Activated CD8-positive, alpha-beta T cell treated with anti-CD3 and anti-CD28 coated beads for 36 hours (primary cell): Measurements from ENCODE around the gene ITM2B. TPM values are rescaled to one million over a fixed set of nuclear protein-coding genes. Genes with fewer than 3 reads are reported as not detected.

Source experiments
- ATAC-seq: fragments of 200-7000 bp; cut with Tn5 transposase; one replicate; pipeline ENCODE4 v1.10.0; 2021; ENCODE audit warnings: mild to moderate bottlenecking, moderate library complexity
- CTCF ChIA-PET: fragments of 350-600 bp; sonication (Branson Sonifier 250); formaldehyde crosslinking; loops from one replicate; lab custom pipeline; 2021; ENCODE audit warnings: antibody characterized with exemption; lab: Charles Lee
- POLR2A ChIA-PET: fragments of 350-600 bp; sonication (Branson Sonifier 250); formaldehyde crosslinking; loops from one replicate; lab custom pipeline; 2021; ENCODE audit warnings: antibody characterized with exemption; lab: Charles Lee
- DNase-seq: peaks from one replicate; pipeline ENCODE4 v3.0.0-alpha.2; 2020
- H3K27ac Mint-ChIP-seq: one replicate; pipeline ENCODE4 v1.8.0; 2021; ENCODE audit warnings: mild to moderate bottlenecking, mixed read lengths
- H3K27me3 Mint-ChIP-seq: one replicate; pipeline ENCODE4 v1.8.0; 2021; ENCODE audit warnings: mixed read lengths
- H3K36me3 Mint-ChIP-seq: one replicate; pipeline ENCODE4 v1.8.0; 2021; ENCODE audit warnings: low read depth, mixed read lengths
- H3K4me1 Mint-ChIP-seq: one replicate; pipeline ENCODE4 v1.8.0; 2021; ENCODE audit warnings: low read depth, mixed read lengths
- H3K4me3 Mint-ChIP-seq: one replicate; pipeline ENCODE4 v1.8.0; 2021; ENCODE audit warnings: mild to moderate bottlenecking, moderate library complexity, mixed read lengths
- H3K9me3 Mint-ChIP-seq: one replicate; pipeline ENCODE4 v1.8.0; 2021; ENCODE audit warnings: mixed read lengths
- intact Hi-C: fragments of 100-400 bp; cut with micrococcal nuclease; formaldehyde crosslinking; loops from one replicate; pipeline ENCODE4 v1.10.0; 2022
- total RNA-seq, 2 experiments: library from RNA; stranded (reverse); gene quantifications; one replicate each; pipeline ENCODE4 v1.2.3, GENCODE V29; 2021
- TF ChIP-seq, protein P1 (sequence below): fragments of 200-600 bp; IDR thresholded peaks from one replicate; pipeline ENCODE4 v1.8.0; 2022; ENCODE audit warnings: antibody characterized with exemption, mild to moderate bottlenecking

Gene ITM2B
- total RNA-seq, 2 experiments from 2014 or later, result 85.5 to 91.2 TPM

DNA sequence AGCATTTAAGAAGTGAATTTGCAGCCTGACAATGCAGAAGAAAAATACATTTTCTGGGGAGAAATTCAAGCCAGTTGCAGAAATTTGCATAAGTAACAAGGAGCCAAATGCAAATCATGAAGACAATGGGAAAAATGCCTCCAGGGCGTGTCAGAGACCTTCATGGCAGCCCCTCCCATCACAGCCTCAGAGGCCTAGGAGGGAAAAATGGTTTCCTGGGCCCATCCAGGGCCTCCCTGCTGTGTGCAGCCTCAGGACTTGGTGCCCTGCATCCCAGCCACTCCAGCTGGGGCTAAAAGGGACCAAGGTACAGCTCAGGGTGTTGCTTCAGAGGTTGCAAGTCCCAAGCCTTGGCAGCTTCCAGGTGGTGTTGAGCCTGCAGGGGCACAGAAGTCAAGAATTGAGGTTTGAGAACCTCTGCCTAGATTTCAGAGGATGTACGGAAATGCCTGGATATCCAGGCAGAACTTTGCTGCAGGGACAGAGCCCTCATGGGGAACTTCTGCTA, 16.7 kb upstream of the ITM2B start:
- Mint-ChIP-seq H3K4me3 (no peak overlapping the region), H3K27me3 (no peaks in the 10 kb centered on the region), H3K27ac (no peak overlapping the region), H3K4me1 (peaks cover 30% of the 10 kb centered on the region), H3K9me3 (peaks cover 9% of the 10 kb centered on the region), H3K36me3 (peaks cover 5% of the 10 kb centered on the region)
- DNase-seq (no peak), ATAC-seq (no peak)
- TF ChIP-seq, protein P1, sequence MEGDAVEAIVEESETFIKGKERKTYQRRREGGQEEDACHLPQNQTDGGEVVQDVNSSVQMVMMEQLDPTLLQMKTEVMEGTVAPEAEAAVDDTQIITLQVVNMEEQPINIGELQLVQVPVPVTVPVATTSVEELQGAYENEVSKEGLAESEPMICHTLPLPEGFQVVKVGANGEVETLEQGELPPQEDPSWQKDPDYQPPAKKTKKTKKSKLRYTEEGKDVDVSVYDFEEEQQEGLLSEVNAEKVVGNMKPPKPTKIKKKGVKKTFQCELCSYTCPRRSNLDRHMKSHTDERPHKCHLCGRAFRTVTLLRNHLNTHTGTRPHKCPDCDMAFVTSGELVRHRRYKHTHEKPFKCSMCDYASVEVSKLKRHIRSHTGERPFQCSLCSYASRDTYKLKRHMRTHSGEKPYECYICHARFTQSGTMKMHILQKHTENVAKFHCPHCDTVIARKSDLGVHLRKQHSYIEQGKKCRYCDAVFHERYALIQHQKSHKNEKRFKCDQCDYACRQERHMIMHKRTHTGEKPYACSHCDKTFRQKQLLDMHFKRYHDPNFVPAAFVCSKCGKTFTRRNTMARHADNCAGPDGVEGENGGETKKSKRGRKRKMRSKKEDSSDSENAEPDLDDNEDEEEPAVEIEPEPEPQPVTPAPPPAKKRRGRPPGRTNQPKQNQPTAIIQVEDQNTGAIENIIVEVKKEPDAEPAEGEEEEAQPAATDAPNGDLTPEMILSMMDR, result no peak
- POLR2A ChIA-PET, result no interaction called here
- intact Hi-C loops, result no loop called here
- CTCF ChIA-PET, result no interaction called here

DNA sequence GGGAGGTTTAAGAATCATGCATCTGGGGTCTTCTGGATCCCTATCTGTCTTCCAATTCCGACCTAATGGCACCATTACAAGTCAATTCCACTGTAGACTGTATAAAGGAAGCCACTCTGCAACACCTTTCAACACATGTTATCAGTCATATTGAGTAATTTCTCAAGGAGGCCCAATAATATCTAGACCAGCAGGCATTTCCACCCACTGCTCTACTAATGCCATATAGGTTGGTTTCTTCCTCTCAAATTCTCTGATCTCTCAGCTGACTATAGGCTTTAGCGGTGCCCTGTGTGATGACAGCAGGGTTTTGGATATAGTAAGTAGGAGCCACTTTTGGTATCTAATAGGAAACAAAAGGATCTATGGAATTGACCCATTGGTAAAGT, 12.4 kb upstream of the ITM2B start:
- peak overlapping the region; percentile 94 for H3K27ac Mint-ChIP-seq
- peaks cover 9% of the 10 kb centered on the region for H3K9me3 Mint-ChIP-seq
- peak overlapping the region; percentile 73 for H3K4me3 Mint-ChIP-seq
- peaks cover 5% of the 10 kb centered on the region for H3K36me3 Mint-ChIP-seq
- H3K4me1 Mint-ChIP-seq, result peaks cover 47% of the 10 kb centered on the region
- peak; percentile 54 for DNase-seq
- TF ChIP-seq, protein P1, result no peak
- CTCF ChIA-PET, result interaction anchor here (0.9 to 4.7 kb wide), 10 partner anchors 8 to 93 kb away, joined by 3 to 24 read pairs (median 5); partner anchors contain the start of gene ITM2B
- ATAC-seq, result peak; percentile 74
- intact Hi-C loops, result loop anchor here (5.0 kb wide), 2 partner anchors 33 to 63 kb away; no protein-coding TSS in a partner anchor
- no peaks in the 10 kb centered on the region for H3K27me3 Mint-ChIP-seq
- POLR2A ChIA-PET, result interaction anchor here (0.7 to 5.2 kb wide), 8 partner anchors 8 to 126 kb away, joined by 3 to 24 read pairs (median 4); partner anchors contain the start of genes ITM2B and MED4

DNA sequence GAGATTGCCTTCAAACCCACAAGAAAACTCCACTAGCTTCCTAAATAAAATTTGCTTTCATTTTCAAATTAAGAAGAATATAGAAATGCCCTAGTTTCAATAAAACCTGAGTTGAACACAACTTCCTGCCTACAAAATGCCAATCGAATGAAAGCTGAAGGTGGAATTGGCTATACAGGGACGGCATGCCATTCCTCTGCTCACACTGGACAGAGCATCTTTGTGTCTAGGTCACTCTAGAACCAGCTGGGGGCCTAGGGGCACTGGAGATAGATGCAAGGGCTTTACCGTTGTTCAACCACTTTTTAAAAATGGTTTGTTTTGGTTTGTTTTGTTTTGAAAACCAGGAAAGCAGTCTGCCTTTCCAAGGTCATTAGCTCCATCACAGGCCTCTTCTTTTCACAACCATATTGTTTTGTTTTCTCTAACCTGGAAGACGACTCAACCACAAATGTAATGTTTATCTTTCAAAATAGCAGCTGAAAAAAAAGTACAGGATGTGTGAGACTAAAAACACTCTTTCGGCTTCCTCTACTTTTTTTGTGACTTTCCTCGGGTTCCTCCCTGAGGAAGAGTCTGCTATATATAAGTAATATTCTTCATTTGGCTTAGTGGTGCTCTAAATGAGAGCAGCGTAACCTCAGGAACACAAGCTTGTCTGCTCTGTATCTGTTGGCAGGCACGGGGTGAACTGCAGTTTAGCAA, 11.9 kb upstream of the ITM2B start:
- H3K9me3 Mint-ChIP-seq, result peaks cover 9% of the 10 kb centered on the region
- TF ChIP-seq, protein P1, result no peak
- peaks cover 47% of the 10 kb centered on the region for H3K4me1 Mint-ChIP-seq
- DNase-seq (no peak), ATAC-seq (peak; percentile 19)
- peaks cover 3% of the 10 kb centered on the region for H3K36me3 Mint-ChIP-seq
- peak overlapping the region; percentile 73 for H3K4me3 Mint-ChIP-seq
- intact Hi-C loops, result loop anchor here (5.0 kb wide), 2 partner anchors 34 to 64 kb away; no protein-coding TSS in a partner anchor
- CTCF ChIA-PET, result interaction anchor here (0.8 to 4.7 kb wide), 11 partner anchors 8 to 193 kb away, joined by 3 to 24 read pairs (median 5); partner anchors contain the start of gene ITM2B
- no peaks in the 10 kb centered on the region for H3K27me3 Mint-ChIP-seq
- POLR2A ChIA-PET, result interaction anchor here (0.7 to 5.2 kb wide), 9 partner anchors 8 to 126 kb away, joined by 3 to 24 read pairs (median 4); partner anchors contain the start of genes ITM2B and MED4
- peak overlapping the region; percentile 94 for H3K27ac Mint-ChIP-seq

DNA sequence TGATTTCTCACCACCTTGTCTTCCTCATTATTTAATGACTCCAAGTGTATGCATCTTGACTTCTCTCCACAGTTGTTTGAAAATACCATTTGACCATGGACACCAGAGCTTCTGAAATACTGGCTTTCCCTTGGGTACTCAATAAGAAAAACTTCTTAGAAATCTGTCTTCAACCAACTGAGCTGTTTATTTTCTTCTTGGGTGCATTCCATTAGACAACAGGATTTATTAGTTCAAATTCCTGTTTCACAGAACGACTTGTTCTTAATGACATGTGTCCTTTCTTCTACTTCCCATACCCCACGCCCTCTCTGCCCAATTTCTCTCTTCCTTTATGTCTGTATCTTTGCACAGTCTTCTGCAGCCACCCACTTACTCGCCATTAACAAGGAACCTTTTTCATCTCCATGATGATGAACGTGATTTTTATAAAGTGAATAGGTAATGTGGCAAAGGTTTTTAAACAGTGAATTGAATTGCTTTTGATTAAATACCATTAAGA, 11.3 kb upstream of the ITM2B start:
- Mint-ChIP-seq H3K27me3 (no peaks in the 10 kb centered on the region), H3K36me3 (peaks cover 3% of the 10 kb centered on the region), H3K4me1 (peaks cover 49% of the 10 kb centered on the region), H3K4me3 (peak overlapping the region; percentile 73), H3K27ac (peak overlapping the region; percentile 94), H3K9me3 (peaks cover 6% of the 10 kb centered on the region)
- no peak for DNase-seq
- ChIA-PET POLR2A (interaction anchor here (1.1 to 5.2 kb wide), 7 partner anchors 9 to 127 kb away, joined by 3 to 24 read pairs (median 4); partner anchors contain the start of genes ITM2B and MED4), CTCF (interaction anchor here (0.8 to 4.7 kb wide), 10 partner anchors 10 to 192 kb away, joined by 3 to 24 read pairs (median 4); partner anchors contain the start of gene ITM2B)
- TF ChIP-seq, protein P1, result no peak
- intact Hi-C loops, result loop anchor here (5.0 kb wide), 2 partner anchors 34 to 64 kb away; no protein-coding TSS in a partner anchor
- ATAC-seq, result no peak
